ENCODE results near the gene CACNA1D.

The CACNA1D gene

DNA sequence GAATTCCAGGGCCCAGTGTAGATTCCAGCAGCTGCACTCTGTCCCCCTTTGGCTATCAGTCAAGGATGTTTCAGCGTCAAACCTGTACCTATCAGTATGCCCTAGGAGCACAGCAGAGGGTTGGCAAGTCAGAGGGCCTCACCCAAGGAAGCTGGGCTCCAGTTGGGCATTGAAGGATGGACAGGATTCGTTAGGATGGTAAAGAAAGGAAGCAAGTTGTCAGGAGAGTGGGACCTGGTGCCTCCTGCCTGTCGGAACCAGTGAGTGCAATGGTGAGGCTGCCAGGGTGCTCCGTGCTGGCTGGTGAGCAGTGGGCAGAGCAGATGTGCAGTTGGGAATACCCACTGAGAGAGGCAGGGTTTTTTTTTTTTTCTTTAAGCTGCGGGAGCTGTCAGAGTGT is 194.6 kb downstream of the CACNA1D start:
- Histone ChIP-seq H3K9me3 (ENCODE audit: control insufficient read depth in 2 of 2, low read length in 2 of 2) (no peaks in the 10 kb centered on the region), H3K27ac (ENCODE audit: low read length) (no peak overlapping the region), H3K9ac (ENCODE audit: low read length in 2 of 2) (no peak overlapping the region), H3K27me3 (ENCODE audit: control insufficient read depth in 1 of 2, insufficient read depth in 2 of 2, low read length in 2 of 2) (no peaks in the 10 kb centered on the region), H3K4me3 (ENCODE audit: low read length in 2 of 2) (no peak overlapping the region), H3K4me1 (ENCODE audit: control insufficient read depth, insufficient read depth, low read length) (no peaks in the 10 kb centered on the region), H3K36me3 (ENCODE audit: control insufficient read depth in 2 of 2, insufficient read depth in 2 of 2, low read length in 2 of 2) (no peaks in the 10 kb centered on the region)

DNA sequence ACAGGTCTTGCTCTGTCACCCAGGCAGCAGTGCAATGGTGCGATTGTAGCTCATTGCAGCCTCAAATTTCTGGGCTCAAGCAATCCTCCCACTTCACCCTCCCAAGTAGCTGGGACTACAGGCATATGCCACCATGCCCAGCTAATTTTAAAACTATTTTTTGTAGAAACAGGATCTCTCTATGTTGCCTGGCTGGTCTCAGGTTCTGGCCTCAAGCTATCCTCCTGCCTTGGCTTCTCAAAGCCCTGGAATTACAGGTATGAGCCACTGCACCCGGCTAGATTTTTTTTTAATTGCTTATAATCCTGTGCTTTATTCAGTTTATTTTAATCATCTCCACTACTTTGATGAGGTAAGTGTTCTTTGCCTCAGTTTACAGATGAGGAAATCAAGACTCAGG is 195.3 kb downstream of the CACNA1D start:
- Histone ChIP-seq H3K27ac (ENCODE audit: low read length) (no peak overlapping the region), H3K4me3 (ENCODE audit: low read length in 2 of 2) (no peak overlapping the region), H3K36me3 (ENCODE audit: control insufficient read depth in 2 of 2, insufficient read depth in 2 of 2, low read length in 2 of 2) (no peaks in the 10 kb centered on the region), H3K9me3 (ENCODE audit: control insufficient read depth in 2 of 2, low read length in 2 of 2) (no peaks in the 10 kb centered on the region), H3K9ac (ENCODE audit: low read length in 2 of 2) (no peak overlapping the region), H3K4me1 (ENCODE audit: control insufficient read depth, insufficient read depth, low read length) (no peaks in the 10 kb centered on the region), H3K27me3 (ENCODE audit: control insufficient read depth in 1 of 2, insufficient read depth in 2 of 2, low read length in 2 of 2) (no peaks in the 10 kb centered on the region)

DNA sequence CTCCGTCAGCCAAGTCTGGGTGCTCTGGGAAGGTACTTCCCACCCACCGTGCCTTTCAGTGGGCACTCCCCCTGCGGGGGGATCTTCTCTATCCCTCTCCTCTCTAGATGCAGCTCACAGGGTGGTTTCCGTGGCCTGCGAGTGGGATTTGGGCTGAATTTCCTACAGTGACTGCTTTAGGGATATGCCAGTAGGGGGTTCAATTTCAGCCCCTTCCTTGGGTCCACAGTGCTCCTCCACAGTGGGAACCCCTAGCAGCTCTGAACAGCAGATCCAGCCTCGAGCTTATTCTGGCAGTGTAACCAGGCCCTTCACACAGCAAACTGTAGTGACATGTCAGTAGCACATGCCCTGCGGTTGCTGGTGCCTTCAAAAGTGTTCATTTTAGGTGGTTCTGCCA is 196.1 kb downstream of the CACNA1D start:
- Histone ChIP-seq H3K9me3 (ENCODE audit: control insufficient read depth in 2 of 2, low read length in 2 of 2) (no peaks in the 10 kb centered on the region), H3K9ac (ENCODE audit: low read length in 2 of 2) (no peak overlapping the region), H3K27me3 (ENCODE audit: control insufficient read depth in 1 of 2, insufficient read depth in 2 of 2, low read length in 2 of 2) (no peaks in the 10 kb centered on the region), H3K4me3 (ENCODE audit: low read length in 2 of 2) (no peak overlapping the region), H3K36me3 (ENCODE audit: control insufficient read depth in 2 of 2, insufficient read depth in 2 of 2, low read length in 2 of 2) (no peaks in the 10 kb centered on the region), H3K27ac (ENCODE audit: low read length) (no peak overlapping the region), H3K4me1 (ENCODE audit: control insufficient read depth, insufficient read depth, low read length) (no peaks in the 10 kb centered on the region)

DNA sequence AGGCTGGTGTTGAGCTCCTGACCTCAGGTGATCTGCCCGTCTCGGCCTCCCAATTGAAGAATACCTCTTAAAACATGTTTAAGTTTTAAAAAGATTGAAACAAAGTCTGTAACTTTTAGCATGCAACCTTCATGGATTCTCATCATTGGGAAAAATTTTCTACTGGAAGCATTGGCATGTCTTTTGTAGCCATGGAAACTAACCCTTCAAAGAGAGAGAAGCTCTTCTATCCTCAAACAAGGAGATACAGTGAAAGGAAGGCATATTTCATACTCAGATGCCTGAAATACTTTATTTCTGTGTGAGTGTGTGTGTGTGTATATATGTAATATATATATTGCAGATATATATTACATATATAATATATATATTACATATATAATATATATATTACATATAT is 196.9 kb downstream of the CACNA1D start:
- Histone ChIP-seq H3K4me1 (ENCODE audit: control insufficient read depth, insufficient read depth, low read length) (no peaks in the 10 kb centered on the region), H3K4me3 (ENCODE audit: low read length in 2 of 2) (no peak overlapping the region), H3K27me3 (ENCODE audit: control insufficient read depth in 1 of 2, insufficient read depth in 2 of 2, low read length in 2 of 2) (no peaks in the 10 kb centered on the region), H3K9ac (ENCODE audit: low read length in 2 of 2) (no peak overlapping the region), H3K9me3 (ENCODE audit: control insufficient read depth in 2 of 2, low read length in 2 of 2) (no peaks in the 10 kb centered on the region), H3K27ac (ENCODE audit: low read length) (no peak overlapping the region), H3K36me3 (ENCODE audit: control insufficient read depth in 2 of 2, insufficient read depth in 2 of 2, low read length in 2 of 2) (no peaks in the 10 kb centered on the region)

DNA sequence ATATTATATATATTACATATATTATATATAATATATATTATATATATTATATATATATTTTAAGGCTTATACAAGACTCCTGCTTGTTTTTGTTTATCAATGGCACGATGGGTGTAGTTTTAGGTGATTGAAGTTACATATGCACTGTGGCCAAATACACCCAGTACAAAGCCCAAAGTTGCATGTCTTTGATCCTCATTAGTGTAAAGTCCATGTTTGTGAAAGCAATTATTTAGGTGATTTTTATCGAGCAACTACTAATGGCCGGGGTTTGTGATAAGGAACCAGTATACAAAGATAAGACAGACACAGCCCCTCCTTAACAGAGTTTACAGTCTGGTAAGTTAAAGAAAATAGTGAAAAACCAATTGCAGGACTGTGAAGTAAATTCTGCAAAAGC is 197.5 kb downstream of the CACNA1D start:
- H3K36me3 ChIP-seq (ENCODE audit: control insufficient read depth in 2 of 2, insufficient read depth in 2 of 2, low read length in 2 of 2), result no peaks in the 10 kb centered on the region
- H3K4me1 ChIP-seq (ENCODE audit: control insufficient read depth, insufficient read depth, low read length), result no peaks in the 10 kb centered on the region
- no peak overlapping the region for H3K27ac ChIP-seq (ENCODE audit: low read length)
- no peaks in the 10 kb centered on the region for H3K27me3 ChIP-seq (ENCODE audit: control insufficient read depth in 1 of 2, insufficient read depth in 2 of 2, low read length in 2 of 2)
- no peaks in the 10 kb centered on the region for H3K9me3 ChIP-seq (ENCODE audit: control insufficient read depth in 2 of 2, low read length in 2 of 2)
- no peak overlapping the region for H3K4me3 ChIP-seq (ENCODE audit: low read length in 2 of 2)
- no peak overlapping the region for H3K9ac ChIP-seq (ENCODE audit: low read length in 2 of 2)

DNA sequence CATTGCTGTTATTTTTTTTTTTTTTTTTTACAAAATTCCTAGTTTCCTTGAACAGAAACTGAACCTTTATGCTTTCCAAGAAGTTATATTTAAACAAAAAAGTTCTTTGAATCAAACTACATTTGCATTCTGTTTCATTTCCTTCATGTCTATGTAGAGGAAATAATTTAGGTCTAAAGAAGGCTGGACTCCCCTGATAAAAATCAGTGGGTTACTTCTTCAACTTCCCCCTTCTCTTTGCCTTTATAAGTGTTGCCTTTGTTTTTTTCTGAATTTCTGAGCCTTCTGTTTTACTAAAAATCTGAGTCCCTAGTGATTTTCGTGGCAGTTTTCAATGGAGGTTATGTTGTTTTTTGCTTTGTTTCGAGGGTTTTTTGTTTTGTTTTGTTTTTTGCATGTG is 199.0 kb downstream of the CACNA1D start:
- Histone ChIP-seq H3K4me1 (ENCODE audit: control insufficient read depth, insufficient read depth, low read length) (no peaks in the 10 kb centered on the region), H3K27ac (ENCODE audit: low read length) (no peak overlapping the region), H3K27me3 (ENCODE audit: control insufficient read depth in 1 of 2, insufficient read depth in 2 of 2, low read length in 2 of 2) (no peaks in the 10 kb centered on the region), H3K36me3 (ENCODE audit: control insufficient read depth in 2 of 2, insufficient read depth in 2 of 2, low read length in 2 of 2) (no peaks in the 10 kb centered on the region), H3K4me3 (ENCODE audit: low read length in 2 of 2) (no peak overlapping the region), H3K9ac (ENCODE audit: low read length in 2 of 2) (no peak overlapping the region), H3K9me3 (ENCODE audit: control insufficient read depth in 2 of 2, low read length in 2 of 2) (no peaks in the 10 kb centered on the region)

DNA sequence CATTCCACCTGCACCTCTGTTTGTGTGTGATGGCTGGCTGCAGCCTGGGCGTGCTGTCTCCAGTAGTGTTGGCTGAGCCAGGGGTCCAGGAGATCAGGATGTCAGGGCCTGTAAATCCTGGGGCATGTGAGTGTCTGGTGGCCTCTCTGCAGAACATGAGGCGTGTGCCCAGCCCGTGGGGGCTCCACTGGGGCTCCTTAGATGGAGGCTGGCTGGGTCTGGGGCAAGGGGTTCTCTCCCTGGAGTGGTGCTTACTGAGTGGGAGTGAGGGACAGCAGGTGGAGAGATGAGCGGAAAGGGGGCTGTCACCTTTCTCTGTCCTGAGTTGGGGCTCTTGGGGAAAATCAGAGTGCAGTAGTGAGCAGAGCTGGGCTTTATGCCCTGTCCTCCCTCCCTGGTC is 199.6 kb downstream of the CACNA1D start:
- no peak overlapping the region for H3K27ac ChIP-seq (ENCODE audit: low read length)
- no peaks in the 10 kb centered on the region for H3K36me3 ChIP-seq (ENCODE audit: control insufficient read depth in 2 of 2, insufficient read depth in 2 of 2, low read length in 2 of 2)
- no peaks in the 10 kb centered on the region for H3K27me3 ChIP-seq (ENCODE audit: control insufficient read depth in 1 of 2, insufficient read depth in 2 of 2, low read length in 2 of 2)

DNA sequence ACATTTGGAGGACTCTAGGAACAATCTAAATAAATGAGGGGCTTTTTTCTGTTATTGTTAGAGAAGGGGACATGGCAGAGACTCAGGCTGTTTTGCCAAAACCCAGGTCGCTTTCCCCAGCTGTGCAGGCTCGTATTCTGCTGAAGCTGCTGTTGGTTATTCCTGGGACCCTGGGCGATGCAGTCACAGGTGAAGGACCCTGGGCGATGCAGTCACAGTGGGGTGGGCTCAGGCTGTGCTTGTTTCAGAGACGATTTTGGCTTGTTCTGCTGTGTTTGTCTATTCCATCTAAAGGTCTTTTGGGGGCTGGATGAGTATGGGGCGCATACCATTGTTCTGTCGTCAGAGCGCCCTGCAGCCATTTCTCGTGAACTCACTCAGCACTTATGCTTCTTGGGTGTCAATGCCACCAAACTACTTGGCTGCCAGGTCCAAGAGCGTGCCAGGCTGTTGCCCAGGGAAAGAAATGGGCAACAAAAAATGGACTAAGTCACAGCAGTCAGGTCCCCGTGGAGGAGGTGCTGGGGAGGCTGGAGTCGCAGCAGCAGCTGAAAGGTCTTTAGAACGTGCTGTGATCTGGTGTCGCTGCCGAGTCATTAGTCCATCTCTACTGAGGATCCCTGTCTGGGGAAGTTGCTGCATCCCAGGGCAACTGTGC is 200.4 kb downstream of the CACNA1D start:
- Histone ChIP-seq H3K9ac (ENCODE audit: low read length in 2 of 2) (no peak overlapping the region), H3K4me3 (ENCODE audit: low read length in 2 of 2) (no peak overlapping the region), H3K9me3 (ENCODE audit: control insufficient read depth in 2 of 2, low read length in 2 of 2) (no peaks in the 10 kb centered on the region), H3K4me1 (ENCODE audit: control insufficient read depth, insufficient read depth, low read length) (no peaks in the 10 kb centered on the region), H3K36me3 (ENCODE audit: control insufficient read depth in 2 of 2, insufficient read depth in 2 of 2, low read length in 2 of 2) (no peaks in the 10 kb centered on the region), H3K27me3 (ENCODE audit: control insufficient read depth in 1 of 2, insufficient read depth in 2 of 2, low read length in 2 of 2) (no peaks in the 10 kb centered on the region), H3K27ac (ENCODE audit: low read length) (no peak overlapping the region)

More for the DNA sequence above, 199.6 kb downstream of the CACNA1D start:
- Histone ChIP-seq H3K4me3 (ENCODE audit: low read length in 2 of 2) (no peak overlapping the region), H3K9ac (ENCODE audit: low read length in 2 of 2) (no peak overlapping the region), H3K9me3 (ENCODE audit: control insufficient read depth in 2 of 2, low read length in 2 of 2) (no peaks in the 10 kb centered on the region), H3K4me1 (ENCODE audit: control insufficient read depth, insufficient read depth, low read length) (no peaks in the 10 kb centered on the region)

DNA sequence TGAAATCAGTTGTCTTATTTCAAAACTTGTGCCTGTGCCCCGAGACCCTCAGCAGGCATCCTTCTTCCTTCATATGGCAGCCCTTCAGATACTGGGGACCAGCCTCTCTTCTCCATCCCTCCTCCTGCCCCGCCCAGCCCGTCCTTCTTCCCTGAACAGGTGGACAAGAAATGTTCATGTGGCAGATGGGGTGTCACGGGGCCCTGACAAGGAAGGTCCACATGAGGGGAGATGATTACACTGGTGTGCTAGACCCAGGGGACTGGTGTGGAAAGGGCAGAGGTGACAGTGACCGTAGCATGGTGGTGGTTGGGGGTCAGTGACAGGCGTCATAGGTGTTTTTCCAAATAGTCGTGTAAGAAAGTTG is 200.9 kb downstream of the CACNA1D start:
- Histone ChIP-seq H3K36me3 (ENCODE audit: control insufficient read depth in 2 of 2, insufficient read depth in 2 of 2, low read length in 2 of 2) (no peaks in the 10 kb centered on the region), H3K9ac (ENCODE audit: low read length in 2 of 2) (no peak overlapping the region), H3K27me3 (ENCODE audit: control insufficient read depth in 1 of 2, insufficient read depth in 2 of 2, low read length in 2 of 2) (no peaks in the 10 kb centered on the region), H3K27ac (ENCODE audit: low read length) (no peak overlapping the region), H3K4me1 (ENCODE audit: control insufficient read depth, insufficient read depth, low read length) (no peaks in the 10 kb centered on the region), H3K4me3 (ENCODE audit: low read length in 2 of 2) (no peak overlapping the region), H3K9me3 (ENCODE audit: control insufficient read depth in 2 of 2, low read length in 2 of 2) (no peaks in the 10 kb centered on the region)

DNA sequence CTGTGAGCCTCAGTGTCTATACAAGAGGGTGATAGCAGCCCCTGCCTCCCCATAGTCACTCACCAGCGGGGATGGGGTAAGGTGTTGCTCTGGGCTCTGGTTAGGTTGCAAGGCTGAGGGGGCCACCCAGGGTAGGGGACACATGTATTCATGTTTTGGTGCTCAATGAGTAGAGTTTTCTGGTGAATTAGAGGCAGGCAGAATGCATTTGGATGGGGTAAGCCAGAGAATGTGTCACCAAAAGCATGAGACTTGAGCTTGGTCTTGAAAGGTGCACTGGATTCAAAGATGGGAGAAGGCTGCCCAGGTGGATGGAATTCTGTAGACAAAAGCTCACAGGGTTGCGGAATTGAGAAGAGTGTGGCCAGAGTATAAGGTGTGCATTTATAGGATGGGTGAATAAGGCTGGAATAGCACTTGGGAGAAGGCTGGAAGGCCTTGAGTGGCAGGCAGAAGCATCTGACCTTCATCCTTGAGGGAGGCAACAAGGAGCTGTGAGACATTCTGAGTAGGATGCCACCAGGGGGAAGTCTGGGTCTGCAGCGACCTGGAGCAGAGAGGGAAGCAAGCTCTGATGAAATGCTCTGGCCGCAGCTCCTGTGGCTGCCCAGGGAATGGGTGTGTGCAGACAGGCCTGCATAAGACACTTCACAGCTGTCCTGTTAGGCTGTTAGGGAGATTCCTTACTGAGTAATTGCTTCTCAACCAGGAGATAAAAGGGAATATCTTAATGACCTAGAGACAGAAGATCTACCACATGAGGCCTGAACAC is 202.2 kb downstream of the CACNA1D start:
- H3K9ac ChIP-seq (ENCODE audit: low read length in 2 of 2), result no peak overlapping the region
- no peak overlapping the region for H3K27ac ChIP-seq (ENCODE audit: low read length)
- H3K27me3 ChIP-seq (ENCODE audit: control insufficient read depth in 1 of 2, insufficient read depth in 2 of 2, low read length in 2 of 2), result no peaks in the 10 kb centered on the region
- no peaks in the 10 kb centered on the region for H3K9me3 ChIP-seq (ENCODE audit: control insufficient read depth in 2 of 2, low read length in 2 of 2)
- H3K4me3 ChIP-seq (ENCODE audit: low read length in 2 of 2), result no peak overlapping the region
- H3K4me1 ChIP-seq (ENCODE audit: control insufficient read depth, insufficient read depth, low read length), result no peaks in the 10 kb centered on the region
- no peaks in the 10 kb centered on the region for H3K36me3 ChIP-seq (ENCODE audit: control insufficient read depth in 2 of 2, insufficient read depth in 2 of 2, low read length in 2 of 2)

DNA sequence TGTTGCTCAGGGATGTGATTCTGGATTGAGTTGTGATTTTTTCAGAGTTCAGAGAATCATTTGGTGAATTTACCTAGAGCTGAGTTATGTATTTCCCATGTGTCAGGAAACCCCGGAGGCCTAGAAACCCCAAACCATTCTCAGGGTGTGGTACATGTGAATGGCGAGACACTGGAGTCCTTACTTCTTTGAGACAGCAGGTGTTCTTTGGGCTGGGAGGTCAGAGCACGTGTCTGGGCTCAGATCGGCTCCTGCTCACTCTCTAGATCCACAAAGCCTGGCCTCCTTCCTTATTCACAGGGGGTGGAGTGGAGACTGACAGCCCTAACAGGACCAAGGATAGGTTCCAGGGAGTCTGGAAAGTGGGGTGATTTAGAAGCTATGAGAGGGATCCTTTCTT is 206.0 kb downstream of the CACNA1D start:
- H3K4me3 ChIP-seq (ENCODE audit: low read length in 2 of 2), result no peak overlapping the region
- H3K27ac ChIP-seq (ENCODE audit: low read length), result no peak overlapping the region
- no peaks in the 10 kb centered on the region for H3K36me3 ChIP-seq (ENCODE audit: control insufficient read depth in 2 of 2, insufficient read depth in 2 of 2, low read length in 2 of 2)
- H3K9ac ChIP-seq (ENCODE audit: low read length in 2 of 2), result no peak overlapping the region
- no peaks in the 10 kb centered on the region for H3K27me3 ChIP-seq (ENCODE audit: control insufficient read depth in 1 of 2, insufficient read depth in 2 of 2, low read length in 2 of 2)
- no peaks in the 10 kb centered on the region for H3K4me1 ChIP-seq (ENCODE audit: control insufficient read depth, insufficient read depth, low read length)
- no peaks in the 10 kb centered on the region for H3K9me3 ChIP-seq (ENCODE audit: control insufficient read depth in 2 of 2, low read length in 2 of 2)
